Right kidney (tissue), 1 donor: ENCODE results near the gene SPTBN4.
"Not testable (repeated sequence)": the region's sequence is repeated elsewhere in the genome, so short reads cannot be mapped to it uniquely, and the experiment has no call there.

ENCODE experiments used
- DNase-seq: peaks from one replicate; pipeline ENCODE4 v3.0.0-alpha.2; 2016

SPTBN4 gene

DNA sequence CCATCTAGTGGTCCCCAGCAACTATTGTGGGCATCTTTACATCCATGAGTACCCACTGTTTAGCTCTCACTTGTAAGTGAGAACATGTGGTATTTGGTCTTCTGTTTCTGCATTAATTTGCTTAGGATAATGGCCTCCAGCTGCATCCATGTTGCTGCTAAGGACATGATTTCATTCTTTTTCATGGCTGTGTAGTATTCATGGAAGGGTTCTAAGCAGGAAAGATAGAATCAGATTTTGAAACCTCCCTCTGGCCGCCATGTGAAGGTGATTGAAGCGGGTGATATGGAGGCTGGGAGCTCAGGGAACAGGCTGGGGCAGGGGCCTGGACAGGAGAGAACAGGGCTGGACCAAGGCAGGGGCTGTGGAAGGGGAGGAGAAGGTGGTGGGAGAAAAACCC, 154.5 kb downstream of the SPTBN4 start:
- no peak for DNase-seq

DNA sequence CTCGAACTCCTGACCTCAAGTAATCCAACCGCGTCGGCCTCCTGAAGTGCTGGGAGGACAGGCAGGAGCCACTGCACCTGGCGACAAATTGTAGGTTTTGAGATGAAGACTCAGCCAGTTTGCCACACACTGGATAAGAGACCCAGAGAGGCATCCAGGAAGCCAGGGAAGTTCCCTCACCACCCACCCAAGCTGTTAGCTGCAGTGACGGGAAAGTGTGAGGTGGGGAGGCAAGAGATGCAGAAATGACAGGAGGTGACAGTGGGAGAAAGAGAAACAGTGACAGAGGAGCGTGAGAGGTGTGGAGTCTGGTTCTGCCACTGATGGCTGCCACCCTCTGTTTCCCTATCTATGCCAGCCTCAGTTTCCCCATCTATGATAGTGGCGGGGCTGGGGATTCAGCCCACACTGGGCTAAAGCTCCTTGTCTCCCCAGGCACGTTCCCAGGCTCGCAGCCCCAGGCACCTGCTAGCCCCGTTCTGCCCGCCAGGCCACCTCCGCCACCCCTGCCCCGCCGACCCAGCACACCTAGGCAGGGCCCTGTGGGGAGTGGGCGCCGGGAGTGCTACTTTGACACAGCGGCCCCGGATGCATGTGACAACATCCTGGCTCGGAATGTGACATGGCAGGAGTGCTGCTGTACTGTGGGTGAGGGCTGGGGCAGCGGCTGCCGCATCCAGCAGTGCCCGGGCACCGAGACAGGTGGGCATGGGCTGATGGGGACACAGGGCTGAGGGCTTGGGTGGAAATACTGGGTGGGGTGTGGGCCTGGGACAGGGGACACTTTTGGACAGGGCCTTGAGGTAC, 155.4 kb downstream of the SPTBN4 start:
- no peak for DNase-seq

DNA sequence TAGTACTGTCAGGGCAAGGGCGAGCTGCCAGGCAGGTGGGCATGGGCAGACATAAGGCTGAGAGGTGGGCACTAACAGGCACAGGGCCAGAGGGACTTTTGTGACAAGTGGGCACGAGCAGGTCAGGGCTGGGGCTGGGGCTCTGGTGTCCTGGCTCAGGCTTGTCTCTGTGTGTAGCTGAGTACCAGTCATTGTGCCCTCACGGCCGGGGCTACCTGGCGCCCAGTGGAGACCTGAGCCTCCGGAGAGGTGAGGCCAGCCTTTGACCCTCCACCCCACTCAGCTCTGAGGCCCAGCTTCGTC, 155.9 kb downstream of the SPTBN4 start:
- no peak for DNase-seq

DNA sequence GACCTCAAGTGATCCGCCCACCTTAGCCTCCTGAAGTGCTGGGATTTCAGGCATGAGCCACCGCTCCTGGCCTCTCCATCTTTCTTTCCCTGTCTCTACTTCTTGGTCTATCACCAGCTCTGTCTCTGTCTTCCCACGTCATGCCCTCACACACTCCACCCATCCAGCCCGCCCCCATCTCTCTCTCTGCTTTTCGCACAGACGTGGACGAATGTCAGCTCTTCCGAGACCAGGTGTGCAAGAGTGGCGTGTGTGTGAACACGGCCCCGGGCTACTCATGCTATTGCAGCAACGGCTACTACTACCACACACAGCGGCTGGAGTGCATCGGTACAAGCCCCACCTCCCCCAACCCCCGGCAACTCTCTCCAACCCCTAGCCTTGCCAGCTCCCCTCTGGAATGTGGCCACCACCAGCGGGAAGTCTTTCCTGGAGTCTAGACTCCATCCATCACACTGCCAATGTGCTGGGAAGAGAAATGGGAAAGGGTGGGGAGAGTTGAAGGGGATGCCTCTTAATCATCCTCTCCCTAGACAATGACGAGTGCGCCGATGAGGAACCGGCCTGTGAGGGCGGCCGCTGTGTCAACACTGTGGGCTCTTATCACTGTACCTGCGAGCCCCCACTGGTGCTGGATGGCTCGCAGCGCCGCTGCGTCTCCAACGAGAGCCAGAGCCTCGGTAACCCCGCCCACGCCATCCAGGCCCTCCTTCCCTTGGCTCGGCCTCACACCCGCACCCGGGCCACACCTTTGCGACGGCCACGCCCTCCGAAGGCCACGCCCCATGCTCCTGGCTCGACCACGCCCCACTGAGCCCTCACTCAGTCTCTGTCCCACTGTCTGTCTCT, 156.8 kb downstream of the SPTBN4 start:
- no peak for DNase-seq

DNA sequence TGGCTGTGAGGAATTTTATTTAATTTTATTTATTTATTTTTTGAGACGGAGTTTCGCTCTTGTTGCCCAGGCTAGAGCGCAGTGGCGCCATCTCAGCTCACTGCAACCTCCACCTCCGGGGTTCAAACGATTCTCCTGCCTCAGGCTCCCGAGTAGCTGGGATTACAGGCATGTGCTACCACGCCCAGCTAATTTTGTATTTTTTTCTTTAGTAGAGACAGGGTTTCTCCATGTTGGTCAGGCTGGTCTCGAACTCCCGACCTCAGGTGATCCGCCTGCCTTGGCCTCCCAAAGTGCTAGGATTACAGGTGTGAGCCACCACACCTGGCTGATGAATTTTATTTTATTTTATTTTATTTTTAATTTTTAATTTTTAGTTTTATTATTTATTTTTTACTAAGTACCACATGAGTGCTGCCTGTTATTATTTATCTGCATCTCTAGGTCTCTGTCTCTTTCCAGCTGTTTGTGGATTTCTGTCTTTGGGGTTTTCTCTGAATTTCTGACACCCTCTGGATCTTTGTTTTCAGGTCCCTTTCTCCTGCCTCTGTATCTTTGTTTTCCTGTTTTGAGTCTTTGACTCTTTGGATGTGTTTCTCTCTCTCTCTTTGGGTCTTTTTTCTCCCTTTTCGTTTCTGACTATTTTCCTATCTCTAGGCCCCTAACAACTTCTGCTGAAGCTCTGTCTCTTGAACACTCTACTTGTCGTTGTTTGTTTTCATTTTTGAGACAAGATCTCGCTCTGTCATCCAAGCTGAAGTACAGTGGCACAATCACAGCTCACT, 157.8 kb downstream of the SPTBN4 start:
- DNase-seq: not testable (repeated sequence)

DNA sequence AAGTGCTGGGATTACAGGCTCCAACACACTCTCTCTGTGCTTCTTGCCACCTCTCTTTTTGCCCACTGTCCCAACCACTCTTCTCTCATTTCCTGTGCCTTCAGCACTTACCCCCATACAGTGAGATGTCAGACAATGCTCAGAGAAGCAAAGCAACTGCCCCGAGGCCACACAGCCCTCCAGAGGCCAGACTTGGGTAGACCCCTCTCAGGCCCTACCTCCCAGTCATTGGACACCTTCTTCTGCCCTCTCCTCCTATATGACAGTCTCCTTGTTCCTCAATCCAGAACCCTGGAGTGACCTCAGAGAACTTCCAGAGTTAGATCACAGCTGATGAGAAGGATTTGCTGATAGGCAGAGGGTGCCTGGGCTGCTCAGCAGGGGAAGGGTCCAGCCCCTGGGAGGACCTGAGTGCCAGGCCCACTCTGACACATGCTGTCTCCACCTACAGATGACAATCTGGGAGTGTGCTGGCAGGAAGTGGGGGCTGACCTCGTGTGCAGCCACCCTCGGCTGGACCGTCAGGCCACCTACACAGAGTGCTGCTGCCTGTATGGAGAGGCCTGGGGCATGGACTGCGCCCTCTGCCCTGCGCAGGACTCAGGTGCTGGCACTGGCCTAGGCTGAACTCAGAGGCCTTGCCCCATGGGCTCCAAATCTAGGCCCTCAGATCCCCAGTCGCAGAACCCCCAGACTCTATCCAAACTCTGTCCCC, 158.8 kb downstream of the SPTBN4 start:
- DNase-seq: no peak
